ENCODE results near the gene CCDC38. TPM values are rescaled to one million over a fixed set of nuclear protein-coding genes. Genes with fewer than 3 reads are reported as not detected.

Gene CCDC38
- total RNA-seq, 1 experiment from 2014 or later: not detected

DNA sequence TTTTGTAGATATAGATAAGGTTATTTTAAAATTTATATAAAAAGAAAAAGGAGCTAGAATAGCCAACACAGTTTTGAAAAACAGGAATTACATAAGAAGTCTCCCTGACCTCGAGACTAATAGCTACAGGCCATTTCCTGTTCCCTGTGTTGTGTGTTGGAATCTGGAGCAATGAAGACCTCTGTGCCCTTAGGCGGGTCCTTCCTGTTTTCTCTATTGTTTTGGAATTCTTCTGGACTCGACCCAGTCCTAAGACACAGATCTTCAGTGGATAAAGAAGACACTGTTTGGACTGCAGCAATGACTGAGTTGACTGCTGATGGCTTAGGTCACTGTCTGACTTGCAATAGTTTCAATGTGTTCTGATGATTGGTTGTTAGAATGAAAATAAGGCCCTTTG is 57.4 kb downstream of the CCDC38 start:
- peak; percentile 29 for DNase-seq (ENCODE audit: low read depth)

DNA sequence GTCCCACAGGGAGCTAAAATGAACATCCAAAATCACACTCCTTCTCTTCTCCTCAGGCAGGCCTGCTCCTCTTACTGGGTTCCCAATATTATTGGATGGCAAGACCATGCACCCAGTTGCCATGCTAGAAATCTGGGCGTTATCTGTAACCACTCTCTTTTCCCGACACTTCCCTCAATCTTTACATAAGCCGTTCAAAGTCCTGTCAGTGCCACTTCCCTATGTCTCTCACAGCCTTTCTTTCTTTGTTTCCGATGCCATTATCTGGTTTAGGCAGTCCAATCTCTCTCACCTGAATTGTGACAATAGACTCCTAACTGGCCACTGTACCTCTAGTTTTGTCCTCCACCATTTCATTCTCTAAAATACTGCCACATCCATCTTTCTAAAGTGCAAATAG is 59.5 kb downstream of the CCDC38 start:
- no peak for DNase-seq (ENCODE audit: low read depth)

DNA sequence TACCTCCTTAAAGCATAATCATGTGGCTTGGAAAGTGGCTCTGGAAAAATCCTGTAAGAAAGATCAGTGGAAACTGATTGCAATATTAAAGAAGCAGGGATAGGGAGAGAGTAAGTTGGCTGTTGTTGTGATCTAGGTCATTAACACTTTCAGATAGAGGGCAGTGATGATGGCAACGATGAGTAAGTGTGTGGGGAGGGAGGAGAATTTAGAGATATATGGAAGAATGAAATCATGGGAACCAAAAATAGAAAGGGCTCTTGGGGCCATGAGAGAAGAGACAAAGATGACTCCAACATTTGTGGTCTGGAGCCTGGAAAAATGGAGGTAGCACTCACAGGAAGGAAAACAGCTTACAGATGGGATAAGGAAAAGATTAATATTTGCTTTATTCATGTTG is 60.3 kb downstream of the CCDC38 start:
- peak; percentile 19 for DNase-seq (ENCODE audit: low read depth)

DNA sequence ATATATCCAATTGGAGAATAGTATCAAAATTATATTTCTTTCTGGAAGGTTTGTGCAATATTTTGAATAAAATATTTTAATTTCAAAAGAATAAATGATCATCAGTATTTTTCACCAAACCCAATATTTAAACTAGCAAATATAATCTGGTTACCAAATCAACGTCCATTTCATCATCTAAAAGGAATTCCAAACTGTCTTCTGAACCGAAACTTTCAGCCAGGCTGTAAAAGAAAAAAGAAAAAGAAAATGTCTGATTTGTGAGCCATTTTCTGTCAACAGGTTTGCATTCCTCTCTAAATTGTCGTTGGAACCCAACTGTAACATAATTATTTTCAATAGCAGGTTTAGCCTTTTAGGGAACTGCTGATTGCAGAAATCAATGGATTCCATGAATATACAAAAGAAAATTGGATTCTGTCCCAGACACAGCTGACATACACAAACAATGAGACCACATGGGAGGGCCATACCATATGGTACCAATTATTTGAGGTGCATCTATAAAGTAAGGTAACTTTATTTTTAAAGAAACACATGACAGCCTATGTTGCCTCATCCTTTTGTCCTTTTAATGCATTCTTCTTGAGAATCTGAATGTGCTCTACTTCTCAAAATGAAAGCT is 61.0 kb downstream of the CCDC38 start:
- DNase-seq (ENCODE audit: low read depth): peak; percentile 3

DNA sequence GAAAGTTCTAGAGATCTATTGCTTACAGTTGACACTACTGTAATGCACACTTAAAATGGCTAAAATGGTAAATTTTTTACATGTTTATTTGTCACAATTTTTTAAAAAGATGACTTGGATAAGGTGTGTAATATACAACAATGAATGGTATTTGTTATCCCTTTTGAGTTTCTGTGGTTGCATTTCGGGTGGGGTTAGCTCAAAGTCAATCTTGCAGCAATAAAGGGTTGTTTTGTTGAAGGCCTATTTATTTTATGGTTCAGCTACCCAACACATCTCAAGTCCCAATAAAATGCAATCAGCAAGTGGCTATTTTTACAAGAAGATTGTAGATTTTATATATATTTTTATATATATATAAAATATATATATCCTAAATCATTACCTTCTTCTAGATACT is 61.5 kb downstream of the CCDC38 start:
- DNase-seq (ENCODE audit: low read depth): no peak

DNA sequence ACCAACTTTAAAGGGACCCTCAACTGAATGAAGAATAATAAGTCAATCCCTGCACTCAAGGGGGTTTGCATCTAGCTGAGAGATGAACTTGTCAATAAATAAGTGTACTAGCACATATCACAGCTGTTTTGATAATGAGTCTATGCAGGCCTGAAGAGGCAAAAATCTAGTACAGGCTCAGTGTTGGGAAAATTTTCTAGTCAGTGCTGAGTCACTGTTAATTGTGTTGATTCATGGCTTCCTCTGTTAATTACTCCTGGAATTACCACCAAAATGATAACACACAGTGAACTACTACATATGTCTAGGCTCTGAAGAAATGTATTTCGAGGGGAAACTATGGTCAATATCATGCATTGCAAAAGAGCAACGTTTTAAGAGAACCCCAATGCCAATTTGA is 64.8 kb downstream of the CCDC38 start:
- DNase-seq (ENCODE audit: low read depth): peak; percentile 25

DNA sequence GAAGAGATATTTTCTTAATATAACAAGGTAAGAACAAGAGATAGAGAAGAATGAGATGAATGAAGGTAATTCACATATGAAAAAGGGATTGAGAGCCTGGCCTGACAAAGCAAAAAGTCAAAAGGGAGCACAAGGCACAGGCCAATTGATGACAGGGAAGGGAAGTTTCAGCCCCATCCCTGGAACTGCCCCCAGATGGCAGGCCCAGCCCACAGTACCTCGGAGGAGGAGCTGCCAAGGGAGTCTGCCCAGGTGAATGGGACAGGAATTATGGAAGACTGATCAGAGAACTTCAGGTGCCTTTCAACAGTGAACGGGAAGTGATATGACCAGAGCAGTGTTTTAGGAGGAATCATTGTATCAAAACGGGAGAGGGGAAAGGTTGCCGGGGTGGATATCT is 68.0 kb downstream of the CCDC38 start:
- no peak for DNase-seq (ENCODE audit: low read depth)

DNA sequence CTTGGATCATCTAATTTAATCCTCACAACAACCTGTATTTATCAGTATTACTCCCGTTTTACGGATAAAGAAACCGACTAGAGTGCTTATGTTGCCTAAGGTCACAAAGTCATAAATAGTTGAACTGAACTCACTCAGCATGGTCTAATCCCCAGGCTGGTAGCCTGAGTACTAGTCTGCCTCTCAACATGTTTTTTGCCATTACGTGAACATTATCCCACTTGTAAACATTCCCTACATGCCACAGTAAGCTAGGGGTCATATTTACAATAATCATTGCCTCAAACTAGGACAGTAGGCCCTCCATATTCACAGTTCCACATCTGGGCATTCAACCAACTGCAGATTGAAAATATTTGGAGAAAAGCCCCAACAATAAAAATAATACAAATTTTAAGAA is 71.5 kb downstream of the CCDC38 start:
- no peak for DNase-seq (ENCODE audit: low read depth)

DNA sequence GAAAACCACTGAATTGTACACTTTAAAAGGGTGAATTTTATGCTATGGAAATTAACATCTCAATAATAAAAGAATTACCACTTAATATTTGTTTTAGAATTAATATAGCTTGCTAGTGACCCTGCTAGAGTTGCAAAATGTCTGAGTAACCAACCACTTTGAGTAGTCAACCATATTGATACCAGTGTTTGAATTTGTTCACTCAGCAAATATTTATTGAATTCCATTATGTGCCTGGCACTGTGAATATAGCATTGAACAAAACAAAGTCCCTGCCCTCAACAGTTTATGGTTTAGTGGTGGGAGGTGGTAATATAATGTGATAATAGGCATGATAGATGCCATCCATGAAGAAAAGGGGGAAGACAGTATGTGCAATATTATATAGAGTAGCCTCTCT is 79.1 kb downstream of the CCDC38 start:
- no peak for DNase-seq (ENCODE audit: low read depth)

DNA sequence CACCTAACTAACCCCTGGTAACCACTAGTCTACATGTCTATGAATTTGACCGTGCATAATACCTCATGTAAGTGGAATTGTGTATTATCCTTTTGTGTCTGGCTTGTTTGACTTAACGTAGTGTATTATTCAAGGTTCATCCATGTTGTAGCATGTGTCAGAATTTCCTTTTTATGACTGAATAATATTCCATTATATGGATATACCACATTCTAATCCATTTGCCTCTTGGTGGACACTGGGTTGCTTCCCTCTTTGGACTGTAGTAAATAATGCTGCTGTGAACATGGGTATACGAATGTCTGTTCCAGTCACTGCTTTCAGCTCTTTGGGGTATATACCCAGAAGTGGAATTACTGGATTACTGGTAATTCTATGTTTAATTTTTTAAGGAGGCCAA is 80.4 kb downstream of the CCDC38 start:
- no peak for DNase-seq (ENCODE audit: low read depth)

DNA sequence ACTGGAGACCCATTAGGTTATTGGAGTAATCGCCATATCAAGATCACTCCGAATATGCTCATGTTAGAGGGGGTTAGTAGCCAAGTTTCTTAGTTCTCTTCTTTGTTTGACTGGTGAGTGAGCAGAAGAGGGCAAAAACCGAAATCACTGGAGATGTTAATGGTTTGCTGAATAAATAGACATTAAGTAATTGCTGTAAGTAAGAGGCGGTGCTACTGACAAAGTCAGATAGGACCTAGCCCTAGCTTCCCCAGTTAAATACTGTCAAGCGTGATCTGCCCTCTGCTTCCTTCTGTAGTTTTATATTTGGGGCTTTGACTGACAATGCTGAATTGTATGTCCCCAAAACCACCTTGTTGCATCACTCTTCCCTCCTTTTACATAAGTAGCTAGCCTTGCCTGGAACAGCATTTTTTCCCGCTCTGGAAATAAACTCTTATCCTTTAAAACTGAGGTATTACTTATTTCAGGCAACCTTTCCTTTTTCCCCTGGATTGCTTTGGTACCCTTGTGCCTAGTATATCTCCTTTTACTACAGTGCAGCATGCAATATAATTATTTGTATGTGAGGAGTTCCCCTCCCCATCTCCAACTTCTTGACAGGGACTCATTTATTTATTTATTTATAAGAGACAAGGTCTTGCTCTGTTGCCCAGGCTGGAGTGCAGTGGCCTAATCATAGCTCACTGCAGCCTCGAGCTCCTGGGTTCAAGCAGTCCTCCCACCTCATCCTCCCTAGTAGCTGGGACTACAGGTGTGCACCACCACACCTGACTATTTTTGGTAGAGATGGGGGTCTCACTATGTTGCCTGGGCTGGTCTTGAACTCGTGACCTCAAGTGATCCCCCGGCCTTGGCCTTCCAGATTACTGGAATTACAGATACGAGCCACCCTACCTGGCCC is 82.2 kb downstream of the CCDC38 start:
- DNase-seq (ENCODE audit: low read depth): no peak

DNA sequence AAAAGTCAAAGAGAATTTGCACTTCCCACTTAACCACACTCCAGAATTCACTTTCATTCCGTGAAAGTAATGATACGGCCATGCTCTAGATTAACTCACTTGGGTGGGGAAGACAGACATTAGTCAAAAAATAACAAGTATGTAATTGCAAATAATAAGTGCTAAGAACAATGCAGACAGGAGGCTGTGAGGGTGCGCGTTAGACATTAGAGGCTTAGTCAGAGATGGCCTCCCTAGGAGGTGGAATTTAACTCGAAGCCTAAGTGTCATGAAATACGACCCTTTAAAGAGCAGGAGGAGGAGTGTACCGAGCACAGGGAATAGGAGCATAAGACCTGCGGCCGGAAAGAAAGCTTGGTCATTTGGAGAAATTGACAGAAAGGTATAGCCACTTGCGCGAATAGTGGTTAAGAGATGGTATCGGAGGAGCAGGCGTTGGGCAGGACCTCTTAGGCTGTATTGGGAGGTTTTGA is 83.0 kb downstream of the CCDC38 start:
- peak; percentile 49 for DNase-seq (ENCODE audit: low read depth)

DNA sequence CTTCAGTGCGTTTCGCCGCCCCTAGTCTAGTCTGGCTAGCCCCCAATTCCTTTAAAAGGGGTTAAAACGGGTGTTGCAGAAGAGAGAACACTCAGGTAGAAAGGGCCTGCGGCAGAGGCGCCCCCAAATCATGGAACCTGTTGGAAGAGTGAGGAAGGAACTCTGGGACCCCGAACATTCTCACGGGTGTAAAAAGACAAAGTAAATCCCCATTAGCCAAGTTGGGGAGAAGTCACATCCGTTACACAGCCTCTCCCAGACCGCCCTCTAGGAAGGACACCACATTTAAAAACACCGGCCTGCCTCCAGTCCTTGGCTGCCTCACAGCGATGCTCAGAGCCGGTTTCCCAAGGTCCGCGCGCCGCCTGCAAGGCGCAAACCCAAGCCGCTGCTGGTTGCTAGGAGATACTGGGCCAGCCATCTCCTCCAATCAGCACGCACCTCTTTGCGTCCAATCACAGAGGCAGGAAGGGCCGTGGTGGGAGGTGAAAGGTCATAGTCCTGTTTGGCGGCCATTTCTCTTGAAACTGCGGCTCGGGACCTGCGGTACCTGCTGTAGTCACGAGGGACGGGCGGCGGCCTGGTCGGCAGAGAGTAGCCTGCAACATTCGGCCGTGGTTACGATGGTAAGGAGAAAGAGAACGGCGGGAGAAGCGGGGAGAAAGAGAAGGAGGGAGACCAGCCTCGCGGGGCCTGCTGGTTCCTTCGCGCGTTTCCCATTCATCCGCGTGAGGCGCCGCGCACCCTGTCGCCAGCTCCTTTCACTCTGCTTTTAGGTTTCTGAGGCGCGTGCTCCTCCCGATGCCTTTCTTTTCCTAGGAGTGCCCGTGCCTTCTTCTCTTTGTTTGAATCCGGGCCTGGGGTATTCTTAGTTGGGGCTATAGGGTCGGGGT is 83.7 kb downstream of the CCDC38 start, which contains the start of gene SNRPF:
SNRPF (plus strand) TSS at position 502 of the 893 bp plus-strand sequence; CDS start at position 624, 122 bp downstream.
- peak; percentile 96 for DNase-seq (ENCODE audit: low read depth)

DNA sequence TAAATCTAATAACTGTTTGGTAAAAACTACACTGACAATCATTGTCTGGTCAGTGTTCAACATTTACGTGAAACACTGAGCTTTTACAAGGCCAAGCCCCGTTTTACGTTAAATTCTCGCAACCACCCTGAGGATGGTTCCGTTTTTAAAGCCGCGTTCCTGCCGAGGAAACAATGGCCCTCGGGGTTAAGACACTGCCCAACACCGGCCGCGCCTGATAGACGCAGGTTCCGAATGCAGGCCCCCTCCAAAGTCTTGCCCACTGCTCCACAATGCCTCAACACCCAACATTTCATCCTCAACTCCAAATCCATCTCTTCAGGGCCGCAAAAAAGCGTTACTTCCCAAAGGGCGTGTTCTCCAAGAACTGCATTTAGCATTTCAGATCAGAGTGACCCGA is 84.6 kb downstream of the CCDC38 start:
- peak; percentile 13 for DNase-seq (ENCODE audit: low read depth)

DNA sequence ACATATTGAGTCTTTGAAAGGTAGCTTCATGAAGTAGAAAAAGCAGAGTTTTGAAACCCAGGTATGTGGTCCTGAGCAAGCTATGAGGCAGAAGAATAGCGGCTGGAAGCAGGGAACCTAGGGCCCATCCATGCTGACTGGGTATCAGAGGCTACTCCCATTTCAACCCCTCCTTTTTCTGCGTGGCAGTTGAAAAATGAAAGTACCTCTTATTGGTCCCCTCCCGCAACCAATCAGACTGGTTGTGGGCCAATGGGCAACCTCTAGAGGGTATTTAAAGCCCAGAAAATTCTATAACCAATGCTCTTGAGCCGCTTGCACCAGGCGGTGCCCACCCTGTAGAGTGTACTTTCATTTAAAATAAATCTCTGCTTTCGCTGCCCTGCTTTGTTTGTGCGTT is 85.3 kb downstream of the CCDC38 start:
- DNase-seq (ENCODE audit: low read depth): peak; percentile 21

DNA sequence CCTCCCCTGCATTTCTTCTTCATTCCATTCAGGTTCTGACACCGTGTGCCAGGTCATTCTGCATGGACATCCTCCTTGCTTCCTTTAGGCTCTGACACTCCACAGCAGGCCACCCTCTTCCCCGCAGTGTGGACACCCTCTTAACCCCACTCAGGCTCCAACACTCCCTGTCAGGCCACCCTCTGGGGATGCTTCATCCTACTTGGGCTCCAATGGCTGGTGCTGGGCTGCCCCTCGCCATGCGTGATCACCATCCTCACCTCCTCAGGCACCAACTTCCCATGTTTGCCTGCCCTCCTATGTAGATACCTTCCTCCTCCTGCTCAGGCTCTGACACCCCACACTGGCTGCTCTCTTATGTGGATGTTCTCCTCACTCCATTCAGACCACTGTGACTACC is 90.3 kb downstream of the CCDC38 start:
- DNase-seq (ENCODE audit: low read depth): no peak

DNA sequence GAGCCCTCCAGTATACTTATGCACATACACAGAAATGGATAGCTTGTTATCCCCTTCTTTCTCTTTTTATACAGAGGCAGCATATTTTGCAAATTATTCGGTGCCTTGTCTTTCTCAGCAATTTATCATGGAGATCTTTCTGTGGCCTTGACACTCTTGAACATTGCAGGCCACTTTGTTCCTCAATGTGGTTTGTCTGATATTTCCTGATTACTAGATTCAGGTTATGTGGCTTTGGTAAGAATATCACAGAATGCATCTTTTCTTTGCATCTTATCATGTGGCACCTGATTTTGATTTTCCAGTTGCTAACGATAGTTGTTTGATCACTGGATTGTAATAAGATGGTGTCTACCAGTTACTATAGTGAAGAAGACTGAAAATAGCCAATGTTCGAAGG is 90.8 kb downstream of the CCDC38 start:
- no peak for DNase-seq (ENCODE audit: low read depth)

DNA sequence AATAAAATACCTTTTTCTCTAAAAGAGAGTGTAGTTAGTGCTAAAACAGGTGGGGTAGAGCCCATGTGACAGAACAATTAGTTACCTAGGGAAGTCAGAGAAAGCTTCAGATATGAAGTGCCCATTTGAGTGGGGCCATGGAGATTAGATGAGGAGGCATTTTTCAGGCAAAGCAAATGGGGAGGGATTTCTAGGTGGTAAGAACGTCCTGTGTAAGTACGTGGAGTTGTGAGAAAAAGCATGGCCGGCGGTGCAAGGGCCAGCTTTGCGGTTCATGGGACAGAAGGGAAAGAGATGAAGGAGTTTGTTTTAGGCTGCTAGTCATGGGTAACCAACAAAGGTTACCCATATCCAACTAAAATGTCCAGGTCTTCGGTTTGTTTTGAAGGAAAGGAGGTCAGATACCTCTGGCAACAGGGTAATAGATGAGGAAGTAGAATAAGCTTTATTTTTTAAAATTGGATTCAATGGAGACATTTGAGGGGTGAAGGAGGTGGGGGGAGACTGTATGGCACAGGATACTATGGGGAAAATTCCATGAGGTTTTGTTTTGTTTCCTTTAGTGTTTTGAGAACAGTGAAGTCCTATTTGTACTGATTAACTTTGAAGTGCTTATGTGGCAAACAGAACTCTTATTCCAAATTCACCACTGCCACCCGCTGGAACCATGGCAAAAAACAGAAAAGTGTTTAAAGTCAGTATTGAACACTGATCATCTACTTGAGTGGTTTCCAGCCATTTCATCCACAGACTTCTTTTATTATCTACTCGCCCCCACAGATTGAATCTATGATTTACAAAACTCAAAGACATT is 93.6 kb downstream of the CCDC38 start:
- peak; percentile 54 for DNase-seq (ENCODE audit: low read depth)

DNA sequence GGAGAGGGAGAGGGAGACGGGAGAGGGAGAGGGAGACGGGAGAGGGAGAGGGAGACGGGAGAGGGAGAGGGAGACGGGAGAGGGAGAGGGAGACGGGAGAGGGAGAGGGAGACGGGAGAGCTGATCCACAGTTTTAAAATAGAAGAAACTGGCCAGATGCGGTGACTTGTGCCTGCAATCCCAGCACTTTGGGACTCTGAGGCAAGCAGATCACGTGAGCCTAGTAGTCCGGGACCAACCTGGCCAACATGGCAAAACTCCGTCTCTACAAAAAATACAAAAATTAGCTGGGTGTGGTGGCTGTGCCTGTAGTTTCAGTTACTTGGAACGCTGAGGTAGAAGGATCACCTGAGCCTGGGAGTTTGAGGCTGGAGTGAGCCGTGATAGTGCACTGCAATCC is 100.0 kb downstream of the CCDC38 start:
- DNase-seq (ENCODE audit: low read depth): peak; percentile 18

DNA sequence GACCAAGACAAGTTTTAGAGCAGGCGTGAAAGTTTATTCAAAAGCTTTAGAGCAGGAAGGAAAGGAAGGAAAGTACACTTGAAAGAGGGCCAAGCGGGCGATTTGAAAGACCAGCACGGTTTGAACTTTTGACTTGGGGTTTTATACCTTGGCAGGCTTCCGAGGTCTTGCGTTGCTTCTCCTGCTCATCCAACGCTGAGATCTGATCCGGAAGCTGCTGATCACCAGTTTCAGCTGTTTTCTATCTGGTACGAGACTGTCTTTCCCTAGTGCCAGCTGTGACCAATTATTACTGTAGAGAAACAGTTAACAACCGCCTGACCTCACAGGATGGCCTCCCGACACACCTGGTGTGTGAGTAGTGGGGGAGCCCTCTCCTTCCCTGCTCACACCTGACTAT is 104.3 kb downstream of the CCDC38 start:
- peak; percentile 91 for DNase-seq (ENCODE audit: low read depth)
